SH-SY5Y (cell line): ENCODE results near the gene AP3M1.

ENCODE experiments used
- GATA2 ChIP-seq: IDR thresholded peaks from 2 replicates; pipeline ENCODE4 v1.6.1; 2011; ENCODE audit warnings: mild to moderate bottlenecking, low read depth, low read length
- GATA3 ChIP-seq: IDR thresholded peaks from 2 replicates; pipeline ENCODE4 v1.6.1; 2011; ENCODE audit warnings: low read depth, mild to moderate bottlenecking, low read length, moderate library complexity

AP3M1 gene

GRCh38 chr10:74174521-74174920 lies 23.9 kb upstream of the AP3M1 start:
- TF ChIP-seq GATA3, result no peak

- no peak for TF ChIP-seq GATA3
Observed at GRCh38 chr10:74171625-74172024, 21.0 kb upstream of the AP3M1 start.

- TF ChIP-seq GATA2, result no peak
- no peak for TF ChIP-seq GATA3
Observed at GRCh38 chr10:74167443-74167842, 16.8 kb upstream of the AP3M1 start.

GRCh38 chr10:74165530-74165901 lies 14.9 kb upstream of the AP3M1 start:
- TF ChIP-seq GATA3 (no peak), GATA2 (no peak)

- TF ChIP-seq GATA3 (no peak), GATA2 (no peak)
Observed at GRCh38 chr10:74164716-74165529, 14.3 kb upstream of the AP3M1 start.

GRCh38 chr10:74163319-74164068 lies 12.9 kb upstream of the AP3M1 start:
- TF ChIP-seq GATA3 (no peak), GATA2 (no peak)

GRCh38 chr10:74160013-74160412 lies 9.4 kb upstream of the AP3M1 start:
- no peak for TF ChIP-seq GATA3
- TF ChIP-seq GATA2, result no peak

GRCh38 chr10:74156919-74157289 lies 6.3 kb upstream of the AP3M1 start:
- TF ChIP-seq GATA3 (no peak), GATA2 (no peak)

GRCh38 chr10:74153676-74154075 lies 3.0 kb upstream of the AP3M1 start:
- no peak for TF ChIP-seq GATA2
- no peak for TF ChIP-seq GATA3

- TF ChIP-seq GATA2, result no peak
- no peak for TF ChIP-seq GATA3
Observed at GRCh38 chr10:74153123-74153522, 2.5 kb upstream of the AP3M1 start.

- TF ChIP-seq GATA2, result no peak
- TF ChIP-seq GATA3, result no peak
Observed at GRCh38 chr10:74151879-74152722, 1.5 kb upstream of the AP3M1 start.

- no peak for TF ChIP-seq GATA3
- TF ChIP-seq GATA2, result peak; percentile 73
Observed at GRCh38 chr10:74150990-74151878, 606 bp upstream of the AP3M1 start, which contains the start of gene ADK. TSS of gene ADK (plus strand) at chr10:74151221. CDS start at chr10:74151279, 58 bp downstream.

GRCh38 chr10:74145133-74145532 lies 5.5 kb downstream of the AP3M1 start:
- TF ChIP-seq GATA2 (no peak), GATA3 (no peak)

- TF ChIP-seq GATA3 (no peak), GATA2 (no peak)
Observed at GRCh38 chr10:74140553-74140952, 10.1 kb downstream of the AP3M1 start.
